SK-N-SH (cell line): ENCODE data around the gene NOXA1. TPM values are rescaled to one million over a fixed set of nuclear protein-coding genes. Genes with fewer than 3 reads are reported as not detected.

Experiments
- CTCF ChIA-PET: fragments of 300-600, 350-600 bp; formaldehyde crosslinking; extraction: SDS; loops from one replicate; lab custom pipeline; 2021; lab: Yijun Ruan, JAX
- POLR2A ChIA-PET: fragments of 350-600 bp; sonication (Branson Sonifier 250); formaldehyde crosslinking; extraction: SDS; loops from one replicate; lab custom pipeline; 2020; ENCODE audit warnings: antibody characterized with exemption, inconsistent platforms; lab: Yijun Ruan, JAX
- DNase-seq: peaks from one replicate; pipeline ENCODE4 v3.0.0; 2012
- H2AFZ ChIP-seq: fragments of 200-600 bp; sonication (generic); 2 replicates; pipeline ENCODE4 v1.8.1; 2016; ENCODE audit warnings: antibody characterized with exemption, mild to moderate bottlenecking, low read depth
- H3F3A ChIP-seq: fragments of 200-600 bp; sonication (generic); replicated peaks from 2 replicates; pipeline ENCODE3; 2016; ENCODE audit warnings: antibody characterized with exemption, mild to moderate bottlenecking; ENCODE audit not compliant: insufficient read depth
- H3K27ac ChIP-seq, 2 experiments: fragments of 200-500 bp in 1 of 2; fragments of 200-600 bp in 1 of 2; sonication (Bioruptor generic) in 1 of 2; sonication (generic), shearing (Covaris generic) in 1 of 2; 2 replicates each; pipeline versions ENCODE4 v1.5.1 to v1.6.1; 2014 to 2016; ENCODE audit warnings: low read depth in 2 of 2, inconsistent platforms in 1 of 2, low read length in 1 of 2, mild to moderate bottlenecking in 1 of 2, mixed read lengths in 1 of 2
- H3K27me3 ChIP-seq: fragments of 200-600 bp; sonication (generic), shearing (Covaris generic); 2 replicates; pipeline ENCODE4 v1.6.1; 2016; ENCODE audit warnings: mixed run types; ENCODE audit not compliant: insufficient read depth
- H3K36me3 ChIP-seq, 2 experiments: fragments of 200-500 bp in 1 of 2; fragments of 200-600 bp in 1 of 2; sonication (Bioruptor generic) in 1 of 2; sonication (generic) in 1 of 2; replicated peaks in 1 of 2; 2 replicates each; pipeline versions ENCODE3 to v1.5.1; 2014 to 2016; ENCODE audit warnings: low read length in 1 of 2, mild to moderate bottlenecking in 1 of 2; ENCODE audit not compliant: insufficient read depth in 2 of 2, control insufficient read depth in 1 of 2
- H3K4me1 ChIP-seq, 2 experiments: fragments of 200-500 bp in 1 of 2; fragments of 200-600 bp in 1 of 2; sonication (Bioruptor generic) in 1 of 2; sonication (generic), shearing (Covaris generic) in 1 of 2; 2 replicates each; pipeline versions ENCODE4 v1.5.1 to v1.6.1; 2014 to 2016; ENCODE audit warnings: low read depth in 1 of 2, low read length in 1 of 2, mixed run types in 1 of 2; ENCODE audit not compliant: insufficient read depth in 2 of 2, control insufficient read depth in 1 of 2
- H3K4me2 ChIP-seq: fragments of 200-600 bp; sonication (generic), shearing (Covaris generic); 2 replicates; pipeline ENCODE4 v1.6.1; 2017; ENCODE audit warnings: mixed run types
- H3K4me3 ChIP-seq, 2 experiments: fragments of 200-500 bp in 1 of 2; fragments of 200-600 bp in 1 of 2; sonication (Bioruptor generic) in 1 of 2; sonication (generic), shearing (Covaris generic) in 1 of 2; 2 replicates each; pipeline versions ENCODE4 v1.5.1 to v1.8.1; 2014 to 2016; ENCODE audit warnings: low read depth in 2 of 2, inconsistent platforms in 1 of 2, low read length in 1 of 2, mild to moderate bottlenecking in 1 of 2, mixed read lengths in 1 of 2, moderate library complexity in 1 of 2
- H3K79me2 ChIP-seq: fragments of 200-600 bp; sonication (generic); 2 replicates; pipeline ENCODE4 v1.8.1; 2017; ENCODE audit warnings: mild to moderate bottlenecking; ENCODE audit not compliant: insufficient read depth
- H3K9ac ChIP-seq: fragments of 200-600 bp; sonication (generic); 2 replicates; pipeline ENCODE4 v1.6.1; 2017; ENCODE audit warnings: mixed run types
- H3K9me2 ChIP-seq: fragments of 200-600 bp; sonication (generic); 2 replicates; pipeline ENCODE4 v1.6.1; 2017; ENCODE audit warnings: mixed run types
- H3K9me3 ChIP-seq: fragments of 200-600 bp; sonication (generic); 2 replicates; pipeline ENCODE4 v1.6.1; 2017; ENCODE audit warnings: mixed run types, mild to moderate bottlenecking, moderate library complexity
- H4K20me1 ChIP-seq: fragments of 200-600 bp; sonication (generic); 2 replicates; pipeline ENCODE4 v1.6.1; 2017; ENCODE audit warnings: mild to moderate bottlenecking, mixed run types; ENCODE audit not compliant: insufficient read depth
- CTCF ChIP-seq: fragments of 200-600 bp; sonication (generic); IDR thresholded peaks from 2 replicates; pipeline ENCODE4 v1.6.1; 2017; ENCODE audit warnings: antibody characterized with exemption, mild to moderate bottlenecking, moderate library complexity
- FOSL2 ChIP-seq: IDR thresholded peaks from 2 replicates; pipeline ENCODE4 v1.4.0; 2012; ENCODE audit warnings: low read depth, mild to moderate bottlenecking, moderate library complexity, borderline replicate concordance
- MEF2A ChIP-seq: IDR thresholded peaks from 2 replicates; pipeline ENCODE4 v1.4.0; 2012; ENCODE audit warnings: low read depth, borderline replicate concordance
- MXI1 ChIP-seq: IDR thresholded peaks from 2 replicates; pipeline ENCODE4 v1.6.1; 2012; ENCODE audit warnings: mild to moderate bottlenecking, low read depth, low read length, improper control_type of control experiment
- NFIC ChIP-seq: IDR thresholded peaks from 2 replicates; pipeline ENCODE4 v1.4.0; 2012; ENCODE audit warnings: borderline replicate concordance
- NRF1 ChIP-seq: IDR thresholded peaks from 2 replicates; pipeline ENCODE4 v1.6.1; 2012; ENCODE audit warnings: low read depth, mild to moderate bottlenecking, low read length
- PBX3 ChIP-seq: IDR thresholded peaks from 2 replicates; pipeline ENCODE4; 2012
- RCOR1 ChIP-seq: fragments of 150-350 bp; IDR thresholded peaks from 2 replicates; pipeline ENCODE4 v1.6.1; 2017; ENCODE audit warnings: antibody characterized with exemption, low read length
- RXRA ChIP-seq: IDR thresholded peaks from 2 replicates; pipeline ENCODE4 v1.4.0; 2012; ENCODE audit warnings: low read depth, mild to moderate bottlenecking, borderline replicate concordance
- TAF1 ChIP-seq: IDR thresholded peaks from 2 replicates; pipeline ENCODE4 v1.6.1; 2012; ENCODE audit warnings: low read depth, mild to moderate bottlenecking, low read length, moderate library complexity, borderline replicate concordance
- YY1 ChIP-seq: IDR thresholded peaks from 2 replicates; pipeline ENCODE4 v1.4.0; 2012; ENCODE audit warnings: low read depth, mild to moderate bottlenecking
- WGBS: methylation state at CpG from one replicate; pipeline ENCODE4 v1.1.6; 2017; ENCODE audit warnings: low lambda C conversion rate; 5-methylcytosine and 5-hydroxymethylcytosine counted together
- polyA plus RNA-seq, 3 experiments: library from polyadenylated mRNA; depleted of rRNA; stranded (reverse); fragments of >200 nt; gene quantifications; 2 replicates each; pipeline ENCODE4 v1.2.3, GENCODE V29; 2012
- TF ChIP-seq, protein P1 (sequence below): fragments of 150-350 bp; IDR thresholded peaks from 2 replicates; pipeline ENCODE4 v1.6.1; 2017; ENCODE audit warnings: antibody characterized with exemption, low read length, low read depth, borderline replicate concordance
- TF ChIP-seq, protein P2 (sequence below): fragments of 150-350 bp; IDR thresholded peaks from 2 replicates; pipeline ENCODE4 v1.6.1; 2016; ENCODE audit warnings: mild to moderate bottlenecking, low read depth, low read length

NOXA1 gene
- polyA plus RNA-seq, 1 of the 3 experiments (the other 2 are of a cell fraction), result 0.39 TPM

- TF ChIP-seq CTCF (no peak), NFIC (no peak), RXRA (no peak), RCOR1 (no peak), NRF1 (no peak)
These were observed 49.6 kb upstream of the NOXA1 start (continued) for GRCh38 chr9:137373611-137373980.

DNA sequence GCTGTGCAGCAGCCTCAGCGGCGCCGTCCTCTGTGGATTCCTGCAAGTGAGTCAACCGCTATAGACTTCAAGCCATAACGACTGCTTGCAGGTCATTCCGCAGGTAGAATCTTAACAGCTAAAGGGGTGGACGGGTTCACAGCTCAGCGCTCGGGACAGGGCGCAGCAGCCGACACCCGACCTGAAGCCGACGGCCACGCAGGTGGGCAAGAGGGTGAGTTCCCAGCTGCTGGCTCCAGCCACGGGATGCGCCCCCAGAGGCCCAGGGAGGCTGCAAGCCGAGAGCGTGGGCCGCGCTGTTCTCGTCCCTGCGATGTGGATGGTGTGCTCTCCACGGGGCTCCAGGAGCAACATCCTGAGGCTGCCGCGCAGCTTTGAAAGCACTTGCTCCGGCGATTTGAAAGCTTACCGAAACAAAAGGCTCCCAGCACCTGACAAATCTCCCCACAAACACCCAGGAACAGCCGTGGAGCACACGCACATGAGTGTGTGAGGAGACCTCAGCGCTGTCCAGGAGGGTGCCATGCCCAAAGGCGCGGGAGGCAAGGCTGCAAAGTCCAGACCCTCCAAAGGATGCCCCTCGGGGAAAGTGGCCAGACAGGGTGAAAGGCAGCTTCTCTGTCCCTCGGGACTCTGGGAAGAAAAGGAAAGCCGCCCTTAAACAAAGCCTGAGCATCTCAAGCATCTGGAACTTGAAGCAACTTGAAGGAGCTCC lies 48.9 kb upstream of the NOXA1 start:
- no peak for DNase-seq
- ChIA-PET POLR2A (no interaction called here), CTCF (no interaction called here)
- H3K79me2 ChIP-seq, result no peaks in the 10 kb centered on the region
- H3K9me3 ChIP-seq, result no peaks in the 10 kb centered on the region
- no peak overlapping the region for H3K4me3 ChIP-seq
- H4K20me1 ChIP-seq, result no peaks in the 10 kb centered on the region
- H3K27me3 ChIP-seq, result no peaks in the 10 kb centered on the region
- H3K4me2 ChIP-seq, result no peak overlapping the region
- no peak overlapping the region for H3K27ac ChIP-seq
- no peaks in the 10 kb centered on the region for H3K9me2 ChIP-seq
- WGBS, result 91% methylated on average over 34 of the region's 37 CpGs
- H3F3A ChIP-seq, result no peaks in the 10 kb centered on the region
- TF ChIP-seq RXRA (no peak), YY1 (no peak), FOSL2 (no peak), MXI1 (no peak), CTCF (no peak), MEF2A (no peak), PBX3 (no peak), TAF1 (no peak)
- TF ChIP-seq, protein P1, sequence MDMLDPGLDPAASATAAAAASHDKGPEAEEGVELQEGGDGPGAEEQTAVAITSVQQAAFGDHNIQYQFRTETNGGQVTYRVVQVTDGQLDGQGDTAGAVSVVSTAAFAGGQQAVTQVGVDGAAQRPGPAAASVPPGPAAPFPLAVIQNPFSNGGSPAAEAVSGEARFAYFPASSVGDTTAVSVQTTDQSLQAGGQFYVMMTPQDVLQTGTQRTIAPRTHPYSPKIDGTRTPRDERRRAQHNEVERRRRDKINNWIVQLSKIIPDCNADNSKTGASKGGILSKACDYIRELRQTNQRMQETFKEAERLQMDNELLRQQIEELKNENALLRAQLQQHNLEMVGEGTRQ, result no peak
- TF ChIP-seq, protein P2, sequence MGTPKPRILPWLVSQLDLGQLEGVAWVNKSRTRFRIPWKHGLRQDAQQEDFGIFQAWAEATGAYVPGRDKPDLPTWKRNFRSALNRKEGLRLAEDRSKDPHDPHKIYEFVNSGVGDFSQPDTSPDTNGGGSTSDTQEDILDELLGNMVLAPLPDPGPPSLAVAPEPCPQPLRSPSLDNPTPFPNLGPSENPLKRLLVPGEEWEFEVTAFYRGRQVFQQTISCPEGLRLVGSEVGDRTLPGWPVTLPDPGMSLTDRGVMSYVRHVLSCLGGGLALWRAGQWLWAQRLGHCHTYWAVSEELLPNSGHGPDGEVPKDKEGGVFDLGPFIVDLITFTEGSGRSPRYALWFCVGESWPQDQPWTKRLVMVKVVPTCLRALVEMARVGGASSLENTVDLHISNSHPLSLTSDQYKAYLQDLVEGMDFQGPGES, result no peak
- H2AFZ ChIP-seq, result no peak overlapping the region
- H3K9ac ChIP-seq, result no peak overlapping the region
- no peaks in the 10 kb centered on the region for H3K4me1 ChIP-seq
- H3K36me3 ChIP-seq, result no peaks in the 10 kb centered on the region
